Fibroblast of peridontal ligament (primary cell): ENCODE data around the gene RXFP3.
A peak's percentile ranks its signal among the peaks of the same experiment; 100 is the strongest.
"Not testable (repeated sequence)": the region's sequence is repeated elsewhere in the genome, so short reads cannot be mapped to it uniquely, and the experiment has no call there.

Experiments
- DNase-seq: peaks from one replicate; pipeline ENCODE4 v3.0.0-alpha.2; 2010; ENCODE audit errors: extremely low read depth

The RXFP3 gene

DNA sequence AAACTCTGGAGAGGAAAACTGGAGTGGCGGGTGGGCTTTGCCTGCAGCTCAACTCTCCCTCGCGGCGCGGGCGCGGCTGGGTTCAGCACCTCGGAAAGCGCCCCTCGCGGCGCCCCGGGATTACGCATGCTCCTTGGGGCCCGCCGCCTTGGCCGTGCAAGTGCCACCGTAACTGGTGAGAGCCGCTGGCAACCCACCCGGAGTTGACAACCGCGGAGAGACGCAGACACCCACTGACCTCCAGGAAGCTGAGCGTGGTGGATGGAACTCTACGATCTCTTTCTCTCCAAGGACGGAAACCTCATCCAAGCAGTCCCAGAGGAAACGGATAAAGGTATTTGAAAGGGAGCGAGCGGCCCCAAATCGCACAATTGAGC is 194 bp upstream of the RXFP3 start:
- DNase-seq, result peak; percentile 55

- DNase-seq, result no peak
Observed at GRCh38 chr5:33937017-33937706, 976 bp downstream of the RXFP3 start.

DNA sequence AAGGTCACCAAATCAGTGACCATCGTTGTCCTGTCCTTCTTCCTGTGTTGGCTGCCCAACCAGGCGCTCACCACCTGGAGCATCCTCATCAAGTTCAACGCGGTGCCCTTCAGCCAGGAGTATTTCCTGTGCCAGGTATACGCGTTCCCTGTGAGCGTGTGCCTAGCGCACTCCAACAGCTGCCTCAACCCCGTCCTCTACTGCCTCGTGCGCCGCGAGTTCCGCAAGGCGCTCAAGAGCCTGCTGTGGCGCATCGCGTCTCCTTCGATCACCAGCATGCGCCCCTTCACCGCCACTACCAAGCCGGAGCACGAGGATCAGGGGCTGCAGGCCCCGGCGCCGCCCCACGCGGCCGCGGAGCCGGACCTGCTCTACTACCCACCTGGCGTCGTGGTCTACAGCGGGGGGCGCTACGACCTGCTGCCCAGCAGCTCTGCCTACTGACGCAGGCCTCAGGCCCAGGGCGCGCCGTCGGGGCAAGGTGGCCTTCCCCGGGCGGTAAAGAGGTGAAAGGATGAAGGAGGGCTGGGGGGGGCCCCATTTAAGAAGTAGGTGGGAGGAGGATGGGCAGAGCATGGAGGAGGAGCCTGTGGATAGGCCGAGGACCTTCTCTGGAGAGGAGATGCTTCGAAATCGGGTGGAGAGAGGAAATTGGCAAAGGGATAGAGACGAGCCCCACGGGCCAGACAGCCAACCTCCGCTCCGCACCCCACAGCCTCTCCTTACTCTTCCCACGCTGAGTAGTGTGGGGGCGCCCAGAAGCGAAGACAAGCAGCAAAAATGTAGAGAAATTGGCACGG is 1.7 kb downstream of the RXFP3 start:
- DNase-seq, result no peak

DNA sequence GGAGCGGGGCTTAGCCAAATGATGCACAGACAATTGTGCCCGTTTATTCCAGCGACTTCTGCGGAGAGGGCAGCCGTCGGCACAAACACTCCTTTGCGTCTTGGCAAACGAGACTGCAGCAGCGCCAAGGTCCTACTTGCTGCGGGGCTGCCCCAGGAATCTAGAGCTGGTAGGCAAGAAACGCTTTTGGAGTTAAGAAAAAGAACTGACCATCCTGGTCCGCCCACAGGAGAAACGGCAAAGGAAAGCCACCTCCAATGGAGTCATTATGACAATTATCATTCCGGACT is 2.3 kb downstream of the RXFP3 start:
- DNase-seq, result no peak

GRCh38 chr5:33938881-33939280 is 2.7 kb downstream of the RXFP3 start:
- DNase-seq, result no peak

DNA sequence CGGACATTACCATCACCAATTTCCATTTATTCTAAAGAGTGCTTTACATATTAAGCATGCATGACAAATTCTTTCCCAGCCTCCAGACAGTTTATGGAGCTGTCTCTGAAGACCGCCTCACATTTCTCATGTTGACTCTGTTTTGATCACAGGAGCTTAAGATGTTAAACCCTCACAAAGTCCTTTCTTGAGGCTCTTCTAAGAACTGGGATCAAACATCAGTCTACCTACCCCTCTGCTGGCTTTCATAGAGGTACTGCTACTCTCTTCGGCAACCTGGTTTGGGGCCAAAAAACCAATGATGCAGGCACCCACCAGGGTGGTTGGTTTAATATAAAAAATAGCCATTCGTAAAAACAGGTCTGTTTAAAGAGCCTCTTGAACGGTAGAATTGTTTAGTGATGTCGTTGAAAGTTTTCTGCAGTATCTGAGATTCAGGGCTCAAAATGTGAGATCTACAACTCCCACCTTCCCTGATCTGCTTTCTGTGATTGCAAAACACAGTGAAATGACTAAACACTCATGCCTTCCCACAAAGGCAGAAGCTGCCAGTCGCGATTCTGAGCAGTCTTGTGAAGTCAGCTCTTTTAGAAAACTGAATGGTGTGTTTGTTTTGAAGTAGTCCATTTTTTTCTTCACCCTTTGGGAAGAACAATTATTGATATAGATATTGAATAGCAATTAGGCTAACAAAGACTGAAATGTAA is 3.5 kb downstream of the RXFP3 start:
- peak; percentile 31 for DNase-seq

DNA sequence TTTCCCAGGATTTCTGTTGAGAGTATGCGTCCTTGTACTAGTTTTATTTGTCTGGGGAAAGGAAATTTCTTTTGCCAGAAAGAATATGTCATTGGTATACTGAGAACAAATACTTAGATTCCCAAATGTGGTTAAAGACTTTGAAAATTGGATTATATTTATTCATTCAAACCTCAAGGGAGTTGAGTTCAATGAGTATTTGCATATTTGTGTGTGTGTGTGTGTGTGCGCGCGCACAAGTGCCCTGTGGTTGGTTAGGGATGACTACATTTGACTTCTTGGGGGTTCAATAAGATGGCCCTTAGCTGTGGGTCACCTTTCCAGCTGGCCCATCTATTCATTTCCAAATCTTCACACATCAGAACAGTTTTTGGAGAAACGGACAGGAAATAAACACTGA is 4.9 kb downstream of the RXFP3 start:
- no peak for DNase-seq

DNA sequence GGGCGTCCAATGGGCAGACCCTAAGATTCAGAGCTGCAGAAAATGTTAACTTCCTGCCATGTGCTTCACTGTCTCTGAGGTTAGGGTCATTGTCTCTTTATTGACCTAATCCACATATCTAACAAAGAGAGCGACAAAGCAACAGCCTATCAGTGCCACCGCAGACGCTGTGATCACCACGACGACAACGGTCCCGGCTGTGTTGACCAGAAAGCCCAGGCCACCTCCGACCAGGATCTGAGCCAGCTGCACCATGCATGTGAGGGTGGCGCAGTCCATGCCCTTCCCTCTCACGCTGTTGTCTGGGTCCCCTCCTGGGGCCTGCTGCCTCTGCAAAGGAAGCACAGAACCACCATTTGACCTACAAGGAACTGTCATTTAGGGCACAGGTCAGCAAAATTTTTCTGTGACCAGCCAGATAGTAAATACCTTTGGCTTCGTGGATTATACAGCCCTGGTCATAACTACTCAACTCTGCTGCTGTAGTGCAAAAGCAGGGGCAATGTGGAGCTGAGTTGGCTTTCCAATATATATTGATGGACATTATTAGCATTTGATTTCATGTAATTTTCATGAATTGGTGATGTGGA is 8.5 kb downstream of the RXFP3 start:
- no peak for DNase-seq

- DNase-seq, result not testable (repeated sequence)
Observed at GRCh38 chr5:33952175-33952574, 16.0 kb downstream of the RXFP3 start.

GRCh38 chr5:33957577-33958150 is 21.5 kb downstream of the RXFP3 start:
- no peak for DNase-seq

DNA sequence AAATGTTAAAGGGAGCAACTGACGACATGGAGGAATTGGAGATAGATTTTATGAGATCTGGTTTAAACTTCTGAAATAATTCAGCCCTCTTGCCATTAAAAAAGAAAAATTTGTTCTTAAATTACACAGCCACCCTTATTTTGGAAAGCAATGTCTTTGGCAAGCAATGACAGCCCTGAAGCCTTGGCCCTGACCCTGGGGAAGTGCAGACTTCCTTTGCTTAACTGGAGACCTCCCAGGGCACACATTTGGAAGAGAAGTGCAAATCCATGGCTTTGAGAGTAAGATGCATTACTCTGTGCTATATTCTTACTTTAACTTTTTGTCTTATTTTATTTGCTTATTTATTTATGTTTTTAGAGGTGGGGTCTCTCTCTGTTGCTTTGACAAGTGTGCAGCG is 22.0 kb downstream of the RXFP3 start:
- no peak for DNase-seq

- DNase-seq, result no peak
Observed at GRCh38 chr5:33964132-33964700, 28.0 kb downstream of the RXFP3 start.

DNA sequence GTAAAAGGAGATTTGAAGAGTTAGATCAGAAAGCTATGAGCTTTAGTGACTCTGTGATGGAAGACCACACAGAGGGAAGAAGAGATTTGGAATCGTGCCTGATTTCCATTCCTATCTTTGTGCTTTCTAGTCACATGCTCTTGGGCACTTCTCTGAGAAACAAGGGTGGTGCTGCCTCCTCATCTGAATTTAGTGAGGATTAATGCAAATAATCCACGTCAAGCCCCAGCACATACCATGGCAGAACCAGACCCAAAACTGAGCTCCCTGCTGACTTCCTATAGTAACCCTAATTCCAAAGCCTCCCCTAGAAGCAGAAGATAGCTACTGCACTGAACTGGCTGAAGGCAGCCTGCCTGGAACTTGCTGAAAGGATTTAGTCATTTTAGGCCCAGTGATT is 30.6 kb downstream of the RXFP3 start:
- no peak for DNase-seq

- DNase-seq, result no peak
Observed at GRCh38 chr5:33968211-33969005, 32.2 kb downstream of the RXFP3 start.

GRCh38 chr5:33969572-33970452 is 33.6 kb downstream of the RXFP3 start:
- DNase-seq, result peak; percentile 80

- no peak for DNase-seq
Observed at GRCh38 chr5:33973271-33973670, 37.1 kb downstream of the RXFP3 start.

DNA sequence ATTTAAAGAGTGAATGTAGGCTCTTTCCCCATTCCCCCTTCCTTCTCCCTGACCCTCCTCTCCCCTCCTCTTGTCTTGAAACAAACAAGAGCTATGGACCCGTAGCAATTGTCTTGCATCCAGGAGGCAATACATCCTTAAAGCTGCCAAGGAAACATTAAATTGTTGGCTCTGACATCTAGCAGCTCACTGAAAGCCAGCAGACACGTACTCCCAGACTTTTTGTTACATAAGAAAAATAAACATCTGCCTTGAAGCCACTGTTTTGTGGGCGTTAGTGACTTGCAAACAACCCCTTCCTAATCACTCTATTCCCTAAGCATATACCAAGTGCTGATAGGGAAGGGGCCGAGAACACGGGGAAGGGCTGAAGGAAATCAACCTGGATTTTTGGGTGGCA is 39.7 kb downstream of the RXFP3 start:
- DNase-seq, result peak; percentile 66

GRCh38 chr5:33976307-33976706 is 40.1 kb downstream of the RXFP3 start:
- no peak for DNase-seq

- no peak for DNase-seq
Observed at GRCh38 chr5:33978306-33978705, 42.1 kb downstream of the RXFP3 start.

DNA sequence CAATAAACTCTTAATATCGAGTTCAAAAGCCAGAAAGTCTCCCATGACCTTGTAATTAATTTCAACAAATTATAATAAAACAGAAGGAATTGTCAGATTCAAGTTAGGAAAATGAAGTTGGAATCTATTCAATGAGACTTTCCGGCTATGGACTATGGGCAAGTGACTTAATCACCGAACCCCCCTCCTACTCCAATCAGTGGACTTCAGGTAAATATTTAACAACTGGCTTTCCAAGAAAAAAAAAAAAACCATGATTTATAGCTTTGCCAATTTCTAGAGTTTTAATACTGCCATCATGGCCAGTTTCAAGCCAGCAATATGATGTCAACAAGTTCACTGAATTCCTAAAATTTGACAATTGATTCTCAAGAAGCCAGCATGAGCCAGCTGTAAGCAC is 43.8 kb downstream of the RXFP3 start:
- no peak for DNase-seq
